ELF-1 (cell line): Measurements from ENCODE around the gene STK16.

ENCODE experiments used
- DNase-seq: peaks from one replicate; pipeline ENCODE4 v3.0.0-alpha.2; 2016; ENCODE audit warnings: low read depth, low spot score

STK16 gene

DNA sequence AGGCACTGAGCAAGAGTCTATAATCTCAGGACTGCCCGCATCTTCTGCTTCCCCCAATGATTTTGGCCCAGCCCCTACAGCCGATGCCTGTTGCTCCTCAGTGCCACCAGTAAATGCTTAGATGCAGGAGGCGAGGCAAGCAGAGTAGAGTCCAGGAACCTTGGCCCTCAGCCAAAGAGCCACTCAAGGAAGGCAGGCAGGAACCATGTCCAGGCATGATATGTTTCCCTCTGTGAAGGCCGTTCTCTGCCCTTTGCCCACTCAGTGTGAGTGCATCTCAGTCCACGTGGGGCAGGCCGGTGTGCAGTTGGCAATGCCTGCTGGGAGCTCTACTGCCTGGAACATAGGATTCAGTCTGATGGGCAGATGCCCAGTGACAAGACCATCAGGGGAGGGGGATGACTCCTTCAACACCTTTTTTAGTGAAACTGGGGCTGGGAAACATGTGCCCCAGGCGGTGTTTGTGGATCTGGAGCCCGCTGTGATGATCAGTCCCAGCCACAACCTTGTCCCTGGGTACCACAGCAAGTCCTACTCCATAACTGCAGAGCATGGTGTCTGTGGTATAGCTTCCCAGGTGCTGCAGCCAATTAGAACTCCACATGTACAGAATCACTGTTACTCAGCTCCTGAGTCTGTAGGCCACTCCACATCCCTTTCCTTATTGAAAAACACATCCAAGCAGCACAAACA, 24.2 kb downstream of the STK16 start:
- DNase-seq = no peak

DNA sequence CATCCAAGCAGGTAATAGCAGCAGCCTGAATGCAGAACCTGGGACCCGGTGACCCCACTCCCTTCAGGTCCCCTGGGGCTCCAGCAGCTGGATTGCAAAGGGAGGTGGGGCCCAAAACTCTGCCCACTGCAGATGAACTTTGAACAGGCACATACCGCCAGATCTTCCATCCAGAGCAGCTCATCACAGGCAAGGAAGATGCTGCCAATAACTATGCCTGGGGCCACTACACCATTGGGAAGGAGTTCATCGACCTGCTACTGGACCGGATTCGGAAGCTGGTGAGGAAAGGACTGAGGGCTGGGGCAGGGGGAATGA, 24.7 kb downstream of the STK16 start:
- DNase-seq = no peak

DNA sequence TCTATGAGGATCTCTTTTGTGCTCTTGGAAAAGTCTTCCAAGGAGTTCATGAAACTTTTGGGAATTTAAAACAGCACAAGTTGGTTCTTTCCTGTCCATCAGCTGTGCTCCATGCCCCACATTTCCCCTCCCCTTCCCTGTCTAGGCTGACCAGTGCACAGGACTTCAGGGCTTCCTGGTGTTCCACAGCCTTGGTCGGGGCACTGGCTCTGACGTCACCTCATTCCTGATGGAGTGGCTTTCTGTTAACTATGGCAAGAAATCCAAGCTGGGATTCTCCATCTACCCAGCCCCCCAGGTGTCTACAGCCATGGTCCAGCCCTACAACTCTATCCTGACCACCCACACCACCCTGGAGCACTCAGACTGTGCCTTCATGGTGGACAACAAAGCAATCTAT, 25.7 kb downstream of the STK16 start:
- DNase-seq = no peak

DNA sequence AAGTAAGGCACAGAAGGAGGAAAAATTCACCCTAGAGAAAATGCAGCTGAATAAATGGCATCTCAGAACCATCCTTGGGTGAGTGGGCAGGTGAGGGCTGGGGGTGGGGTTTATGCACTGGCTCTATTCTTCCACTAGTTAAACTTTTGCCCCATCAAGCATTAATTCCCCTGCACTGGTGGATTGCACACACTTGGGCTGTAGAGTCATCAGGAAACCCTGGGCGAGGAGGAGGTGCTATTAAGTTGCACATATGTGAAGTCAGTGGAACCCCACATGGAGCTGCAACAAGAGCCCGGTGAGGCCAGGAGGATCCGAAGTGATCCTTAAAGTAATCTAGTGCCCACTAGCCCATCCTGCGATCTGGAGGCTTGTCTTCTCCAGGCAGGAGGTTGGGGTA, 27.1 kb downstream of the STK16 start:
- no peak for DNase-seq

DNA sequence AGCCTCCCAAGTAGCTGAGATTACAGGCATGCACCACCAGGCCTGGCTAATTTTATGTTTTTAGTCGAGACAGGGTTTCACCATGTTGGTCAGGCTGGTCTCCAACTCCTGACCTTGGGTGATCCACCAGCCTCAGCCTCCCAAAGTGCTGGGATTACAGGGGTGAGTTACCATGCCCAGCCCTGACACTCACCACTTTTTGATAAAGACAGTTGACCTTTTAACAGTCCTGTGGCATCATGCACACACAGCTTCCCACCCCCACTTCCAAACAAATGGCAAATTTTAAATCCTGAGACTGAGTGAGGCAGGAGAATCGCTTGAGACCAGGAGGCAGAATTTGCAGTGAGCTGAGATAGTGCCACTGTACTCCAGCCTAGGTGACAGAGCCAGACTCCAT, 27.7 kb downstream of the STK16 start:
- no peak for DNase-seq

DNA sequence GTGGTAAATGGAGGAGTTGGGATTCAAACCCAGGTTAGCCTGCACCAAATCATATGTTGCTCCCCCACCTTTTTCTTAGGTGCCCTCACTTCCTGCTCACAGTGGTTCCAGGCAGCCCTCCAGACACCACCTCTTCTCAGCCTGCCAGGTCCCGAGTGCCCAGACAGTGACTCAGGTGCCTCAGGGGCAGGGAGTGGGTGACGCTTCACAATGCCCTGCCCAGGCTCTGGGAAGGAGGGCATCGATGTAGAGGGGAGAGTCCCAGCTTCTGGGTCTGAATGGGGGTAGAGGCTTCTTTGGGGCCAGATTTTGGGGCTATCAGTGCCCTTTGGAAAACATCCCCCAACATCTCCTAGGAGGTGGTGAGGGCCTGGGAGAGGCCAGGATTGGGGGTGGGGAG, 28.7 kb downstream of the STK16 start:
- DNase-seq = peak; percentile 51

DNA sequence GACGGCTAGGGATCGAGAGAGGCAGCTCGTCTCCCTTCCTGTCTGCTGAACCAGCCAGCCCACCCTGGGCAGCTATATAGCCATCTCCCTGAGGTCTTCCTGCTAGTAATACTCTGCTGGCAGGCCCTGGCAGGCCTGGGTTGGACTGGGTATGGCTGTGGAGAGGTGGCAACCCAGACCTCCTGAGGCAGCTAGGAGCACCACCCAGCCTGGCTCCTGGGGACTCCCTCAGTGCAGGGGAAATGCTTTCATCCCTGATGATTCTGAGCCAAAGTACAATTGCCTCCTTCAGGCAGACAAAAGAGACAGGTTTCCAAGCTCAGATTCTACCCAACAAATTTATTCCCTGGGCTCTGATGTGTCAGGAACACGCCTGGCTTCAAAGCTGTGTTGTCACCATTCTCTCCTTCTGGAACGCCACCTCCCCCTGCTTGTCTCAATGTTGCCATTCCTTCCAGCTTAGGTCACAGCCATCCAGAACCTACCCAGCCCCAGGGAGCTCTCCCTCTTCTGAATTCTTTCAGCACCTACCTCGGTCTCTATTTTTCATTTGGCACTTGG, 29.2 kb downstream of the STK16 start:
- peak; percentile 90 for DNase-seq

DNA sequence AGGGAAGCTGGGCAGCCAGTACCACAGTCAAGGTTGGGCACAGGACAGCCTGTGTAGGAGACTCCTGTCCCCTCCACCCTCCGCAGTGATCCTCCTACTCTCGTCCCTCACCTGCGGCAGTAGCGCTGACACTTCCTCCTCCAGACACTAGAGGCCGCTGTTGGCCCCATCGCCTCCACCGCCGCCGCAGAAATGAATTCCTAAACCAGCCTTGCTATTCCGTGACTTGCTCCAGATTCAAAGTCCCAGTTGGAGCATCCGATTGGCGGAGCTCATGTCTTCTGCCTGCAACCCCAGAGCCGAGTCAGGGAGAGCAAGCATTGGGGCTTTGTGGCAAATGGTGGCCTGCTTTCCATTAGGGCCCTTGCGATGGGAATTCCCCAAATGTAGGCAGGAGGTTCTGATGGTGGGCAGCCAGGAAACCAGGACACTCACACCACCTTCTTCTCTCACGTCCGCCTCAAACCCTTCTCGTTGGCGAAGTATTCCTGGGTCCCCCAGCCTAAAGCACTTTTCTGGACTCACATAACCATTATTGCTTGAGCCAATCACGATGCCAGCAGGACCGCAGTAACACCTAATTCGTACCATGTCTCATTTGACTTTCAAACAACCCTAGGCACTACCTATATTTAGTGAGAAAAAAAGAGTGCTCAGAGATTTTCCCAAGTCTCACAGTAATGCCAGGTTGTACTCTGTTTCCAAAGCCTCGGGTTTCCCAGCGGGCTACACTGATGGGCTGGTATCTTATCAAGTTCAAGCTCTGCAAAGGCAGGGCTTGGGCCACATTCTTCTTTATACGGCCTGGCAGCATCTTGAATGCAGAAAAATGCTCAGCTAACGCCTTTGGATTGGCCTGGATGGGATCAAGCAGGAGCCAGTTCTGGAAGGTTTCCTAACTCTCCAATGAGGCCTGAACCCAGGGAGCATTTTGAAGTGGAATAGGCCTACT, 32.7 kb downstream of the STK16 start:
- peak; percentile 95 for DNase-seq

DNA sequence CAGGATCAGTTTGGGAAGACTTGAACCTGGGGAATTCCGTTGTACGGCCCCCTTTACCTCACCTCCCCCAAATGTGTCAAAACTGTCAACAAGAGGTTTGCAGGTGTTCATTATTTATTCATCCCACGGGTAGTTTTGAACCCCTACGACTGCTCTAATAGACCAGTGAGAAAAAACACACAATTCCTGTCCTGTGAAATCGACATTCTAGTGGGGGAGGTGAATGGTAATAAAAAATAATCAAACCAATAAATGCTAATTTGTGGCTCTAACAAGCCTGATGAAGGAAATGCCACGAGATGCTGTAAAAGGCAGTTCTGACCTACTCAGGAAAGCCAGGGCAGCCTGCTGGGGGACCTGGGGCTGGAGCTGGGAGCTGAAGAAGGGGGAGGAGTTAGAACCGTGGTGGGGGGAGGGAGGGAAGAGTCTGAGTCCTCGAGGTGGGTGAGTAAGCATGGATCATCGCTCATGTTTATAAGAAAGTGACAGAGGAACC, 33.4 kb downstream of the STK16 start:
- DNase-seq = no peak

DNA sequence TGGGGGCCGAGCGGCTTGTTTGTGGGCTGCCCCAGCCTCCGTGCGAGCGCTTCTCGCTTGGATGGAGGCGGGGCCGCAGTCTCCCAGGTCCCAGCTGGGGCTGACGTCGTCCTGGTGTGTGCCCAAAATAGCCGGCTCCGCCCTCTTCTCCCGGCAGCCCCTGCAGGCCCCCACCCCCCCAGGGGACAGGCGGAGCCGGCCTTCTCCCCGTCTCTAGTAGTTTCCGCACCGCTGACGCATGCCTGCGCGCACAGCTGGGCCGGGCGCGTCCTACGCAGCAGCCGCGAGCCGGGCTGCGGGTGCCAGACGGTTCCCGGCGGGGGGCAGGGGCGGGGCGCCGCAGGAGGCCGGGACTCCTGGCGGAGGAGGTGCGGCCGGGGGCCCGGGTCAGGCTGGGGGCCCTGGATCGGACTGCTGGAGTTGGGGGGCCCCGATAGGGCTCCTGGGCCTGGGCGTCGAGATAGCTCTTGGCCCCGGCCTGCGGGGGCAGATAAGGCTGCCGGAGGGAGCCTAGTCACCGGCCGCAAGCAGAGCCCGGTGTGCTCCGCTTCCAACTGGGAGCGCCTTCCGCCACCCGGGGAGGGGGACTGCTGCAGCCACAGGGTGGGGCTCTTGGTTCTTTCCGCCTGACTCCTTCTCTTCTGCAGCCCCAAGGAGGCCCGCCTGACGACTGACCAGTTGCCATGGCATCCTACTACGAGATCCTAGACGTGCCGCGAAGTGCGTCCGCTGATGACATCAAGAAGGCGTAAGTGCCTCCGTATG, 34.1 kb downstream of the STK16 start, which contains the start of gene DNAJB2:
TSS of gene DNAJB2 (plus strand) at position 216 of the 765 bp plus-strand sequence. CDS start at position 684, 468 bp downstream.
- DNase-seq = peak; percentile 98

DNA sequence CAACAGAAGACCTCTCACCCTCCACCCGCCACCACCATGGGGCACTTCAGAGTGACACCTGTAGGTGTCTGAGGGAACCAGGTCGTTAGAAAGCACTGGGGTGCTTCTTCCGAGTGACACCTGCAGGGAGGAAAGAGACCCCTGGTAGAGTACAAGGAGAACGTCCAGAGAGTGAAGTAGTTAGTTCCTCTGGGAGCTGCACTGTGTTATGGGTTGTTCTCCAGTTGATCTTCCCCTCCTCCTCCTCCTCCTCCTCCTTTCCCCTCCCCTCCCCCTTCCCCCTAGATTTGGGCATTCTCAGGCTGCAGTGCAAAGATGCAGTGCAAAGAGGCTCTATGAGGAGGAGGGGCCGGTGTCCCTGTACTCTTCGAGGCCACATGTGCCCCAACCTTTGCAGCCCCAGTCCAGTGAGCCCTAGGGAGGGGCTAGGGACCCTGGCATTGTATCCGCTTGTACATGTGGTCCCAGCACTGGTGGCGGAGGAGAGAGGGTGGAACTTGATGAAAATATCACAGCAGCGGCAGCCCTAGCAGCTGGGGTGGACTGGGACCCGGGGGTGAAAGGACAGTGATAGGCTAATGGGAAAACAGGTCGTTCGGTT, 34.7 kb downstream of the STK16 start:
- no peak for DNase-seq

DNA sequence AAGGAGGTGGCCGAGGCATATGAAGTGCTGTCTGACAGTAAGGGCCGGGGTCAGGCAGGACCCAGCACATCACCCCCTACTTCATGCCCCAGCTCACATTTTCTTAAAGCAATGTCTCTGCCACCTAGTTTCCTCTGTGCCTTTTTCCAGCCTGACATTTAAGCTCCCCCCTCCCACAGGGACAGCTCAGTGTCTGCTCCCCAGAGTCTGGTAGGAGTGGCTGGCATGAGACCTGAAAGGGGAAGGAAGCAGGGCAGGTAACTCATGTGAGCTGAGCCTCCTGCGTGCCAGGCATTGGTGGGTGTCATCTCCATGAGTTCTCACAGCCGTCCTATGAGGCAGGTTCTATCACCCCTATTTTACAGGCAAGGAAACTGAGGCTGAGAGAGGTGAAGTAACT, 35.4 kb downstream of the STK16 start:
- no peak for DNase-seq

DNA sequence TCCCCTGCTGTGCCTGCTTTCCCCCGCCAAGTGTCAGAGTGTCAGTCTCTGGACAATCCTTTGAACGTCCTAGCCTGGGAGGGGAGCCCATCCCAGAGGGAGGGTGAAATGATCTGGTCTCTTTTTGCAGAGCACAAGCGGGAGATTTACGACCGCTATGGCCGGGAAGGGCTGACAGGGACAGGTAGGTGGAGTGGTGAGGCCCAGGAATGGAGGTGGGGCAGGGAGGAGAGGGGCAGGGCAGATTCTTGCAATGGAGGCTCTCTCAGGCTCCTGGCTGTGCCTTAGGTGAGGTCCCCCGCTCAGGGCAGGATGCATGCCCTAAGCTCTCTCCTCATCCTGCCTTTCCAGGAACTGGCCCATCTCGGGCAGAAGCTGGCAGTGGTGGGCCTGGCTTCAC, 36.3 kb downstream of the STK16 start:
- DNase-seq = peak; percentile 28

DNA sequence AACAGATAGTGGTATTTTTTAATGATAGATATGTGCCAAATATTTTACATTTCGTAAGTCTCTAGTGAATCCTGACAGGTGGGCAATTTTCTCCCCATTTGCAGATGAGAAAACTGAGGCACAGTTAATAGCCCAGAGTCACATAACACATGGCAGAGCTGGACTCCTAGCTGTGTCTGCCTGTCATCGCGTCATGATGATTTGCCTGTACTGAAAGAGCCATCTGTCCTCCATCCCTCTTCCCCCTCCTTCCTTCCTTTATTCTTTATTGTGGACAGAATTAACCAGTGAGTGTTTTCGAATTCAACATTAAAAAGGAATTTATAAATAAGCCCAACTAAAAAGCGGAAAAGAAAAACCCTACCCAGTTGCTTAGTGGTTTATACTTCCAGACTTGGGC, 37.1 kb downstream of the STK16 start:
- no peak for DNase-seq

DNA sequence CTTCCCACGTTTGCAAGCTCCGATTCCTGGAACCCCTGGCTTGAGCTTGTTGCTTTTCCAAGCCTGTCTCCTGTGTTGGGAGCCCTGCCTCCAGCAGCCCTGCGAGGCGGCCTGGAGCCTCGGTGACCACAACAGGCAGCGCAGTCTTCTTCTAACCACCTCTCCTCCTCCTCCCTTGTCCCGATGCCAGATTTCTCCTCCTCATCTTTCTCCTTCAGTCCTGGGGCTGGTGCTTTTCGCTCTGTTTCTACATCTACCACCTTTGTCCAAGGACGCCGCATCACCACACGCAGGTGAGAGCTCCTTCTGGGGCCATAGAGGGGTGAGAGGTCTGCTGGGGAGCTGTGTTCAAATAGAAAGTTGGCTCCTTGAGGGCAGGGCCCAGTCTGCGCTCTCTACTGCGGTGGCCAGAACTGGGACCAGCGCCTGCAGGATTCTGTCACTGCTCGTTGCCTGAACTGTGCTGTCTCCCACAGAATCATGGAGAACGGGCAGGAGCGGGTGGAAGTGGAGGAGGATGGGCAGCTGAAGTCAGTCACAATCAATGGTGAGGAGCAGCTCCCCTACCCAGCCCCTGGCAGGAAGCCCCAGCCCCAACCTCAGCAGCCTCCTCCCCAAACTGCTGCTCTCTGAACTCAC, 37.8 kb downstream of the STK16 start:
- DNase-seq = no peak

DNA sequence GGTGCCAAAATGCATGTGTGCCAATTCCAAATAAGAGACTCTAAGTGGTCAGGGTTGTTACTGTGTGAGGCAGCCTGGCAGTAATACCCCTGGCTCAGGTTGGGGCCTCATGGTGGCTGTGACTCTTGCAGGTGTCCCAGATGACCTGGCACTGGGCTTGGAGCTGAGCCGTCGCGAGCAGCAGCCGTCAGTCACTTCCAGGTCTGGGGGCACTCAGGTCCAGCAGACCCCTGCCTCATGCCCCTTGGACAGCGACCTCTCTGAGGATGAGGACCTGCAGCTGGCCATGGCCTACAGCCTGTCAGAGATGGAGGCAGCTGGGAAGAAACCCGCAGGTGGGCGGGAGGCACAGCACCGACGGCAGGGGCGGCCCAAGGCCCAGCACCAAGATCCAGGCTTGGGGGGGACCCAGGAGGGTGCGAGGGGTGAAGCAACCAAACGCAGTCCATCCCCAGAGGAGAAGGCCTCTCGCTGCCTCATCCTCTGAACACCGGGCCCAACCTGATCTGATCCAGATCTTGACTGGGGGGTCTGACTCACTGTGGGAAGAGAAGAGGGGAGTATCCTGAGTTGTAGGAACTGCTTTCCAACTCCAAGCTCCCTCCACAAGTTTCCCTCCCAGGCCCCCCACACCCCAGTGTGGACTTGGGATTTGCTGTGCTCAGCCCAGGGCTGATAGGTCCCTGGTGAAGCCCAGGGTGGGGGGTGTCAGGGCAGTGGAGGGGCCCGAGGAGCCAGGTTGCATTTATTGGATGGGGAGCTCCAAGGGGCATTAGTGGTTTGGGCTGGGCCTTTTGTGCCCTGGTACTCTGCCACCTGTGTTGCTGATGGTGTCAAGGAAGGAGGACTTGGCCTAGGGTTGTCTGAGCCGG, 39.5 kb downstream of the STK16 start:
- no peak for DNase-seq

DNA sequence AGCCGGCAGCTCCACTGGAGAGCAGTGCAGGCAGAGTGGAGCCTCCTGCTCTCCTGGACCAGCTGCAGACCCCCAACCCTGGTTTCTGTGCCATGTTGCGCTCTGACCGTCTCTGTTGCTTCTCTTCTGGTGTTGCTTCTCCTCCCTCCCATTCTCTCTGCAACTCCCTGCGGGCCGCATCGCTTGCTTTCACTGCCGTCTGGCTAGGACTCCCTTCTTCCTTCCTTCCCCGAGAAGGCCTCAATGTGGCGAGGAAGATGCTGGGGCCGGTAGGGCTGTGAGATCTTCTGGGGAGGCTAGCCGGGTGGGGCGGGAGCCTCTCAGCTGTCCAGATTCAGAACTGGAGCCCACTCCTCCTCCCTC, 40.1 kb downstream of the STK16 start:
- no peak for DNase-seq

DNA sequence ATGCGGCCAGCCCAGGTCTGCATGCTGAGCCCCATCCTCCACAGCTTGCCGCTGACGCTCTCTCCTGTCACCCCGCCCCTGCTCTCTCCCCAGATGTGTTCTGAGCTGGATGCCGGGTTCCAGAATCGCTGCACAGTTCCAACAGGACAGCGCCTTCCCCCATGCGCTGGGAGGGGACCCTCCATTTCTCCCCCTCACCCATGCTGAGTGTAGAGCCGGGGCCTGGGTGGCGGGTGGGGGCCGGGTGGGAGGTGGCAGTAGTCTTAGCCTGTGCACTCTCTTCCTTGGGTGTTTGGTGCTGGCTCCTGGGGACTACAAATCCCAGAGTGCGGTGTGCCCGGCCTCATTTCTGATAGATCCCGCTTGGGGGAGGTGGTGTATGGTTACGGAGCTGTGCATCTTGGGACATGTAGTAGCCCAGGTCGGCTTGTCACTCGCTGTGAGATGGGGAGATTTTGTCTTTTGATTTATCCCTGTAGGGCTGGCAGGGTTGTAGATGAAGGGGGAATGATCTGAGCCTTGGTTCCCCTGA, 40.7 kb downstream of the STK16 start:
- peak; percentile 63 for DNase-seq

DNA sequence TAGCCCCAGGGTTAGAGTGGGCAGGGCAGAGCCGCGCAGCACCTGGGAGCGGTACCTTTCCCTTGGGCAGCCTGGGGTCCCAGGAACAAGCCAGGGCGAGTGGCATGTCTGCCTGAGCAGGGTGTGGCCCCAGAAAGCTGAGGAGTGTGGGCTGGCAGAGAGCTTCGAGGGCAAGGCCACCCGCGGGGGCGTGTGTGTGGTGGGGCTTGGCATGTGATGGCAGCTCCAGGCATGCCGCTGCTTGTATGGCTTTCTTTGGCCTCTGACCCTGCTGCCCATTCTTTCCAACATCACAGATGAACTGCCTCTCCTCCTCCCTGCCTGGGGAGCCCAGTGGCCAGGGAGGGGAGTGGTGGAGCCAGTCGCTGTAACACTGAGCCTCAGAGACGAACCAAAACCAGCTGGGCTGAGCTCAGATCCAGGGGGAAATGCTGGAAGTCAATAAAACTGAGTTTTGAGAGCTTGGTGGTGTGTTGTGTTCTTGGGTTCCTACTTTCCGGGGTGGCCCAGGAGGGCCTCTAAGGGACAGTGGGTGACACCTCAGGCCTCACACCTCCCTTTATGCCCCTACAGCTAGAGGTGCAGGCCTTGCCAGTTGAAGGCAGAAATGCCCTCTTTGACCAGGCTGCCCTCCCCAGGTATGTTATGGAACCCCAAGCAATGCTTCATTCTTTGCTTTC, 41.3 kb downstream of the STK16 start:
- DNase-seq = no peak
